ENCODE results near the gene DQX1. TPM values are rescaled to one million over a fixed set of nuclear protein-coding genes. Genes with fewer than 3 reads are reported as not detected.

The DQX1 gene
- polyA plus RNA-seq, 1 donor from 2014 or later, result 0.59 TPM

DNA sequence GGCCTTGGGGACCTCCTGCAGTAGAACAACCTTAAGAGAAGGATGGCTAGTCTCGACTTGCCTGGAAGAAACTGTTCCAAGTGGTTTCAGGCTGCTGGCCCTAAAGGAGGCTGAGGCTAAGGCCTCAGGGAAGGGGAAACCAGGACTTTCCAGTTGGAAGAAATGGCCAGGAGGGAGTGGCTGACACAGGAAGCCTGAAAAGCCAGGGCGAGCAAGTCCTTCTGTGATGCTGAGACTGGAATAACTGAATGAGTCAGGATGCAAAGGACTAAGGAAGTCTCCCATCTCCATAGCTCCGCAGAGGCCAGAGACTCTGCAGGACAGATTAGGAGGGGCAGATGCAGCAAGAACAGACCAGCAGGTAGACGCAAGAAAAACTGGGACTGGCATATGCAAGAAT is 11.1 kb upstream of the DQX1 start:
- Histone ChIP-seq H4K20me1 (ENCODE audit: insufficient read depth) (no peaks in the 10 kb centered on the region), H3K4me3 (ENCODE audit: low read length) (no peak overlapping the region), H3K9me2 (ENCODE audit: insufficient read depth, low read length) (no peaks in the 10 kb centered on the region), H3K36me3 (ENCODE audit: insufficient read depth, low read length) (no peaks in the 10 kb centered on the region), H3K27me3 (ENCODE audit: insufficient read depth, low read depth, low read length) (no peaks in the 10 kb centered on the region), H3K9me3 (ENCODE audit: low read length) (no peaks in the 10 kb centered on the region), H2AFZ (ENCODE audit: low read depth, low read length) (no peak overlapping the region), H3F3A (ENCODE audit: insufficient read depth, low read length, poor library complexity, severe bottlenecking) (no peaks in the 10 kb centered on the region), H3K79me2 (replicated peaks; ENCODE audit: insufficient read depth, low read length) (no peaks in the 10 kb centered on the region), H3K4me2 (ENCODE audit: low read length) (no peak overlapping the region), H3K9ac (ENCODE audit: low read length) (no peak overlapping the region), H3K27ac (ENCODE audit: low read length) (no peak overlapping the region)
- no peak for TF ChIP-seq EZH2 (IDR thresholded peaks at IDR 0.05; ENCODE audit: borderline replicate concordance, insufficient read depth, low read length, poor library complexity, severe bottlenecking)
- TF ChIP-seq, protein P1, sequence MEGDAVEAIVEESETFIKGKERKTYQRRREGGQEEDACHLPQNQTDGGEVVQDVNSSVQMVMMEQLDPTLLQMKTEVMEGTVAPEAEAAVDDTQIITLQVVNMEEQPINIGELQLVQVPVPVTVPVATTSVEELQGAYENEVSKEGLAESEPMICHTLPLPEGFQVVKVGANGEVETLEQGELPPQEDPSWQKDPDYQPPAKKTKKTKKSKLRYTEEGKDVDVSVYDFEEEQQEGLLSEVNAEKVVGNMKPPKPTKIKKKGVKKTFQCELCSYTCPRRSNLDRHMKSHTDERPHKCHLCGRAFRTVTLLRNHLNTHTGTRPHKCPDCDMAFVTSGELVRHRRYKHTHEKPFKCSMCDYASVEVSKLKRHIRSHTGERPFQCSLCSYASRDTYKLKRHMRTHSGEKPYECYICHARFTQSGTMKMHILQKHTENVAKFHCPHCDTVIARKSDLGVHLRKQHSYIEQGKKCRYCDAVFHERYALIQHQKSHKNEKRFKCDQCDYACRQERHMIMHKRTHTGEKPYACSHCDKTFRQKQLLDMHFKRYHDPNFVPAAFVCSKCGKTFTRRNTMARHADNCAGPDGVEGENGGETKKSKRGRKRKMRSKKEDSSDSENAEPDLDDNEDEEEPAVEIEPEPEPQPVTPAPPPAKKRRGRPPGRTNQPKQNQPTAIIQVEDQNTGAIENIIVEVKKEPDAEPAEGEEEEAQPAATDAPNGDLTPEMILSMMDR (IDR thresholded peaks at IDR 0.05; ENCODE audit: poor library complexity, severe bottlenecking), result no peak
- TF ChIP-seq SMC3 (conservative IDR thresholded peaks at IDR 0.05; ENCODE audit: poor library complexity), result no peak
- no peak for TF ChIP-seq EP300 (conservative IDR thresholded peaks at IDR 0.05; ENCODE audit: poor library complexity, severe bottlenecking)
- no peak for TF ChIP-seq RAD21 (conservative IDR thresholded peaks at IDR 0.05)
- TF ChIP-seq, protein P2, sequence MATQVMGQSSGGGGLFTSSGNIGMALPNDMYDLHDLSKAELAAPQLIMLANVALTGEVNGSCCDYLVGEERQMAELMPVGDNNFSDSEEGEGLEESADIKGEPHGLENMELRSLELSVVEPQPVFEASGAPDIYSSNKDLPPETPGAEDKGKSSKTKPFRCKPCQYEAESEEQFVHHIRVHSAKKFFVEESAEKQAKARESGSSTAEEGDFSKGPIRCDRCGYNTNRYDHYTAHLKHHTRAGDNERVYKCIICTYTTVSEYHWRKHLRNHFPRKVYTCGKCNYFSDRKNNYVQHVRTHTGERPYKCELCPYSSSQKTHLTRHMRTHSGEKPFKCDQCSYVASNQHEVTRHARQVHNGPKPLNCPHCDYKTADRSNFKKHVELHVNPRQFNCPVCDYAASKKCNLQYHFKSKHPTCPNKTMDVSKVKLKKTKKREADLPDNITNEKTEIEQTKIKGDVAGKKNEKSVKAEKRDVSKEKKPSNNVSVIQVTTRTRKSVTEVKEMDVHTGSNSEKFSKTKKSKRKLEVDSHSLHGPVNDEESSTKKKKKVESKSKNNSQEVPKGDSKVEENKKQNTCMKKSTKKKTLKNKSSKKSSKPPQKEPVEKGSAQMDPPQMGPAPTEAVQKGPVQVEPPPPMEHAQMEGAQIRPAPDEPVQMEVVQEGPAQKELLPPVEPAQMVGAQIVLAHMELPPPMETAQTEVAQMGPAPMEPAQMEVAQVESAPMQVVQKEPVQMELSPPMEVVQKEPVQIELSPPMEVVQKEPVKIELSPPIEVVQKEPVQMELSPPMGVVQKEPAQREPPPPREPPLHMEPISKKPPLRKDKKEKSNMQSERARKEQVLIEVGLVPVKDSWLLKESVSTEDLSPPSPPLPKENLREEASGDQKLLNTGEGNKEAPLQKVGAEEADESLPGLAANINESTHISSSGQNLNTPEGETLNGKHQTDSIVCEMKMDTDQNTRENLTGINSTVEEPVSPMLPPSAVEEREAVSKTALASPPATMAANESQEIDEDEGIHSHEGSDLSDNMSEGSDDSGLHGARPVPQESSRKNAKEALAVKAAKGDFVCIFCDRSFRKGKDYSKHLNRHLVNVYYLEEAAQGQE (IDR thresholded peaks at IDR 0.05; ENCODE audit: borderline replicate concordance), result no peak
- TF ChIP-seq TAF1 (IDR thresholded peaks at IDR 0.05; ENCODE audit: low read depth), result no peak
- no peak for TF ChIP-seq POLR2AphosphoS5 (IDR thresholded peaks at IDR 0.05)
- no peak for TF ChIP-seq MXI1 (conservative IDR thresholded peaks at IDR 0.05; ENCODE audit: poor library complexity, severe bottlenecking)

DNA sequence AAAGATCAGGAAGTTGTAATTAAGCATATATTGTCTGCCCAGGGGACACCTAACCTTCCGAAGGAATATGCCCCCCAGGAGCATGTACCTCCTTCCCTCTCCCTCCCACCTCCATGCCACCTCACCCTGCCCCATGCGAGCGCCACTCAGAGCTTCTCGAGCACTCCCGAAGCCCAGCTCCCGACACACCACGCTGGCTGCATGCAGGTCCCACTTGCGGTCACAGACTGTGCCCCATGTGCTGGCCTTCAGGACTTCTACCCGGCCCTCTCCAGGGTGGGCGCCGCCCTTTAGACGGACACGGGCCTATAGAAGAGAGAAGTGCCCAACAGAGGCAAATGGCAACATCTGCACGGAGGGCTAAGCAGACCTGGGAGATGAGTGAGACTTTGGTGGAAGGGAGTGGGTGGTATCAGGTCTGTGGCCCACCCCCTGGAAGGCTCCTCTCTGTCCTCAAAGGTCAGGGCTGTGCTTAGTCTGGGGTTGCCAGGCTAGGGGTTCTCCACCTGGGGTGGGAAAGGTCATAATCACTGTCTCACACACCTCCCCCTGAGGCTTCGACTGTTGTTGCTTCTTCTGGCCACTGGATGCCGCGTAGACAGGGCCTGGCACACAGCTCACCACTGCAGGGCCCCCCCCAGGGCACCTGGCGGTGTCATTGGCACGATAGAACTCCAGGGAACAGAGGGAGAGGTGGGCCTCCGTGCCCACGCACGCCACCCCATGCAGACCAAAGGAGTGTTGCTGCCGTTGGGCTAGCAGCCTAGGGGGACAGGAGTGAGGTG is 10.3 kb upstream of the DQX1 start:
- Histone ChIP-seq H3K9me2 (ENCODE audit: insufficient read depth, low read length) (no peaks in the 10 kb centered on the region), H3F3A (ENCODE audit: insufficient read depth, low read length, poor library complexity, severe bottlenecking) (no peaks in the 10 kb centered on the region), H3K36me3 (ENCODE audit: insufficient read depth, low read length) (no peaks in the 10 kb centered on the region), H3K4me2 (ENCODE audit: low read length) (no peak overlapping the region), H3K9ac (ENCODE audit: low read length) (no peak overlapping the region), H3K79me2 (replicated peaks; ENCODE audit: insufficient read depth, low read length) (no peaks in the 10 kb centered on the region), H2AFZ (ENCODE audit: low read depth, low read length) (no peak overlapping the region), H3K27ac (ENCODE audit: low read length) (no peak overlapping the region), H3K4me3 (ENCODE audit: low read length) (no peak overlapping the region), H3K9me3 (ENCODE audit: low read length) (no peaks in the 10 kb centered on the region), H3K27me3 (ENCODE audit: insufficient read depth, low read depth, low read length) (no peaks in the 10 kb centered on the region), H4K20me1 (ENCODE audit: insufficient read depth) (no peaks in the 10 kb centered on the region)
- TF ChIP-seq, protein P2 (IDR thresholded peaks at IDR 0.05; ENCODE audit: borderline replicate concordance), result no peak
- TF ChIP-seq TAF1 (IDR thresholded peaks at IDR 0.05; ENCODE audit: low read depth) (no peak), EZH2 (IDR thresholded peaks at IDR 0.05; ENCODE audit: borderline replicate concordance, insufficient read depth, low read length, poor library complexity, severe bottlenecking) (no peak), EP300 (conservative IDR thresholded peaks at IDR 0.05; ENCODE audit: poor library complexity, severe bottlenecking) (no peak), RAD21 (conservative IDR thresholded peaks at IDR 0.05) (no peak), MXI1 (conservative IDR thresholded peaks at IDR 0.05; ENCODE audit: poor library complexity, severe bottlenecking) (no peak), POLR2AphosphoS5 (IDR thresholded peaks at IDR 0.05) (no peak), SMC3 (conservative IDR thresholded peaks at IDR 0.05; ENCODE audit: poor library complexity) (no peak)
- TF ChIP-seq, protein P1 (IDR thresholded peaks at IDR 0.05; ENCODE audit: poor library complexity, severe bottlenecking), result no peak
